Activated CD4-positive, alpha-beta T cell treated with anti-CD3 and anti-CD28 coated beads, Interleukin-2, amount 50 U/mL, for 1 hour (primary cell): ENCODE data around the gene PSG6.
"Not testable (repeated sequence)": the region's sequence is repeated elsewhere in the genome, so short reads cannot be mapped to it uniquely, and the experiment has no call there.

Experiments used
- DNase-seq: peaks from one replicate; pipeline ENCODE4 v3.0.0-alpha.2; 2020

PSG6 gene

DNA sequence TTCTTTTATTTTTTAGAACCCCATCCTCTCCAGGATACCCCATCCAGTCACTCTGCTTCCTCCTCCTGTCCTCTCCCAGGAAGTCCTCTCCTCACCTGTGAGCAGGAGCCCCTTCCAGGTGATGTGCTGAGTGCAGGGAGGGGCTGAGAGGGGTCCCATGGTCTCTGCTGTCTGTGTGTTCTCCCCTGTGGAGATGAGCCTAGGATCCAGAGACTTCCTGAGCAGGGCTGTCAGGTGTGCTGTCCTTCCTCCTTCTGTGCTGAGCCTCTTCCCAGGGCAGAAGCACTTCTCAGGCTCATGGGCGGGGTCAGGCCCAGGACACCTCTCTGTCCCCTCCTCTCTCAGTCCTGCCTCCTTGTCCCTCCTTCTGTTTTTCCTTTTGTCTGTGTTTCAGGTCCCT lies at the start of gene PSG6:
PSG6 (minus strand) TSS at position 261 of the 400 bp plus-strand sequence; CDS start at position 159, 102 bp downstream.
- DNase-seq: not testable (repeated sequence)

DNA sequence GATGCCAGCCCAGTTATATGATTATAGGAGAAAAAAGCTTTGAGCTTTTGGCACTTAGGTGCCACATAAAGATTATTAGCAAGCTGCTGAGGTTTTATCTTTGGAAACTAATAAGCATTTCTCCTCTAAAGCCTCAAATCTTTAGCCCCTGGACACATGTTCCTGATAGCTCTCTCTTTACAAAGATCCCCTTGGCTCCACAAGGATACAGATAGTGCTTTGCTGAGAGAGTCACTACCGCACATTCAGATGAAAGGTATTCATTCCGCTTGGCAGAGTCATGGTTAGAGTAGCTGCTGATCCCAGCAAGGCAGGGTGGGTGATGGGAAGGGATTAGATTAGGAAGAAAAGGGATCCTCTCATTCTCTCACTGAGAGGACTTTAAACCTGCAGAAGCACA lies 47.5 kb upstream of the PSG6 start:
- DNase-seq: no peak

DNA sequence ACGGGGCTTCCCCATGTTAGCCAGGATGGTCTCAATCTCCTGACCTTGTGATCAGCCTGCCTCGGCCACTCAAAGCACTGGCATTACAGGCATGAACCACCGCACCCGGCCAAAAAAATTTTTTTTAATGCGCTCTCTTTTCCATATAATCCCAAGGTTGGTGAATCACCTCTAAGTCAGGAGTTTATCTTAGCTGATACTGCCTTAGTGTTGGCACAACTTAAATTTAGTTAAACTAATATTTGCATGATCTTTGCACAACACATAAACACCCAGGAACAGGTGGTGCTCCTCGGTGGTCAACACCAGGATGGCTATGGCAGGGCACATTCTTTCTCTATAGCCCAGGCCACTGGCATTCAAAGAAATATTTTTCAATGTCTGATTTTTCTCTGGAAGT lies 43.4 kb upstream of the PSG6 start:
- DNase-seq: no peak

DNA sequence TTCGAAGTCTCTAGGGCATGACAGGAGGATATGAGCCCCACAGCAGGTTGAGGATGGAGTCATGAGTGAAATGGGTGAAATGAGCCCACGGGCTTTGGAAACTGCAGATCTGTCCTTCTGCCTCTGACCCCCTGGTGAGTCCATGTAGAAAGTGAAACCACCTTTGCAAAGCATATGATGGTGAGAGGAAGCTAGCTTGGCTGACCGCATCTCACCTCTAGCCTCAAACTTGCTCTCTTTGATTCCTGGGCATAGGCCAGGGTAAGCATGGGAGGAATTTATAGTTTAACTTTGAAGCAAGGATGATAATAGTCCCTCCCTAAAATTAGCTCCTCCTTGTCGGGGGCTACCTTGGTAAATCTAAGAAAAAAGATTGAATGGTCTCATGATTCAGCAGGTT lies 34.4 kb upstream of the PSG6 start:
- not testable (repeated sequence) for DNase-seq

DNA sequence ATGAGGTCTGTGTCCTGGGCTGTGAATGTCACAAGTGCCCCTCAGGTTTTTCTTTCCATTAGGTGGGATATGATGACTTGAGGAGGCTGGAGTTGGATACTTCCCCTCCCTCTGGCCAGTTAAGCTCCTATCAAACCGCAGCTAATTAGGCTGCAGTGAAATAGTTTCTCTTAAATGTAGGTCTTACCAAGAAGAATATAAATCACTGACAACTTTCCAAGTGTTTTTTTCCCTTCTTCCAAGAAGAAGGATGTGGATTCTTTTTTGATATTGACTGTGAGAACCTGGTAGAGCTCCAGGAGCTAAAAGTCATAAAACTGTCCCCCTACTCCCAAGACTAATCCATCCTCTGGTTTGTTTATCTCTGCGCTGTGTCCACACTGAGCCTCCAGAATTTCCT lies 33.8 kb upstream of the PSG6 start:
- not testable (repeated sequence) for DNase-seq

DNA sequence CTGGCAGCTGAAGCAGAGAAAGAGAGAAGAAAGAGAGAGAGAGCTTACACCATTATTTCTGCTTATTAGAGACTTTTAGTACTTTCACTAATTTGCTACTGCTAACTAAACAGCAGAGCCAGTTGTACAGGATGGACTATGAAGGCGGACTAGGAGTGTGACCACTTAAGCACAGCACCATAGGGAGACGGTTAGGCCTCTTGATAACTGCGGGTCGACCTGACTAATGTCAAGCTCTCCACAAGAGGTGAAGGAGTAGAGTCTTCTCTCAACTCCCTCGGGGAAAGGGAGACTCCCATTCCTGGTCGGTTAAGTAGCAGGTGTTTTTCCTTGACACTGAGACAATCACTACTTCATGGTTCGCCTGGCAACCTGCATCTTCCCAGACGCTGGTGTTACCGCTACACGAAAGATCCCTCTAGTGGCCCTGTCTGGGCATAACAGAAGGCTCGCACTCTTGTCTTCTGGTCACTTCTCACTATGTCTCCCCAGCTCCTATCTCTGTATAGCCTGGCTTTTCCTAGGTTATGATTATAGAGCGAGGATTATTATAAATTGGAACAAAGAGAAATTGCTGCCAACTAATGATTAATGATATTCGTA lies 24.6 kb upstream of the PSG6 start:
- DNase-seq: no peak

DNA sequence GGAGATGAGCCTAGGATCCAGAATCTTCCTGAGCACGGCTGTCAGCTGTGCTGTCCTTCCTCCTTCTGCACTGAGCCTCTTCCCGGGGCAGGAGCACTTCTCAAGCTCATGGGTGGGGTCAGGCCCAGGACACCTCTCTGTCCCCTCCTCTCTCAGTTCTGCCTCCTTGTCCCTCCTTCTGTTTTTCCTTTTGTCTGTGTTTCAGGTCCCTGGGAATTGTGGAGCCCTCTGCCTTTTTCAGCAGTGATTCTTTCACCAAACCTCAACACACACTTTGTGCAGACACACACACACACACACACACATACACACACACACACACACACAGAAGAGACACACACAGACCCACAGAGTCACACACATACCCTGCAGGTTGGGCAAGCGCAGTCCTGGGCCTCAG lies 19.4 kb upstream of the PSG6 start, which contains the start of gene PSG7:
PSG7 (minus strand) TSS at position 101 of the 400 bp plus-strand sequence. CDS start 131 bp downstream, outside the sequence.
- not testable (repeated sequence) for DNase-seq

DNA sequence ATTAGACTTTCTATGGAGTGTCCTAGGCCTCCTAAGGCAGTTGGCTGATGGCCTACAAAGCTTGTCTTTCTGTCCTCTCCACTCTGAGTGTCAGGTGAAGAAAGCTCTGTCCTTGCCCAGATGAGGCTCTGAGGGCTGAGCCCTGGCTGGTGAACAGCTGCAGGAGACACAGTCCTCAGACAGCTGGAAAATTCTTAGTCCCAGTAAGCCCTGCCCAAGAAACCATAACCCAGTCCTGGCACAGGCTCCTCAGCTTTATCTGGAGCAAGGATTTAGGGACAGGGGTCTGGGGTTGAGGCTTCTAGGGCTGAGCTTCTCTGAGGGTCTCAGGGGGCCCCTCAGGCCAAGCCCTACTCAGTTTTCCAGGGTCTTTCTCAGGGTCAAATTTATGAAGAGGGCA lies 17.0 kb upstream of the PSG6 start:
- not testable (repeated sequence) for DNase-seq

DNA sequence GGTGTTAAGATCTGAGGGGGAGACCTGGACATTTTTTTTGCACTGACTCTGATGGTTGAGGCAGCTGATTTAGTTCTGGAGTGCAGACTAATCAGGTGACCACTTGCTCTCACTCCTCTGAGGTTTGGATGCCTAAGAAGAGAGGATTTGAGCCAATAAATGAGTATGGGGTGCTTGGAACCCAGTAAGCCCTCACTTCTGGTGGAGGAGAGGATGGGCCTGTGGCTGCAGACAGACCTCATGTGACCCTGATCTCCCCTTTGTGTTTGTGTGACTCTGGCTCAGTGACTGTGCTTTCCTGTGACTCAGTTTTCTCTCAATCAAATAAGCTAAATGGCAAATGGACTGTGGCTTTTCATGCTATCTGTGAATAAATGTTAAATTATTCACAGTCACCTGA lies 16.5 kb upstream of the PSG6 start:
- not testable (repeated sequence) for DNase-seq

DNA sequence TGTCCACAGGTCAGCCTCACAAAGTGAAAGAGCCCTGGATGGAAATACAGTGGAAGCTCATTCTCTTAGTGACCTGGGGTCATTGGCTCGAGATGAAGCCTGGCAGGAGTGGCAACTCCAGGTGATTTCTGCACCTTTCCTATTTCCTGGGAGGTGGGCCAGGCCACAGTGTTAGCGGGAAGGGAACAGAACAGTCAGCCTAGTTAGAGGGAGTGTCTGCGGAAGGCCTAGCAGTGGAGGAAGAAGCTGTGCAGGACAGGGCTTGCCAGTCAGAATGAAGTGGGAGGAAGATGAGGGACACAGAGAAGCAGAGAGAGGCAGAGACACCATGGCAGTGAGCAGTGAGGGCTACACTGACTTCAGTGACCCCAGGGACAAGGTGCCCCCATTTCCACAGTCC lies 15.7 kb upstream of the PSG6 start:
- not testable (repeated sequence) for DNase-seq

DNA sequence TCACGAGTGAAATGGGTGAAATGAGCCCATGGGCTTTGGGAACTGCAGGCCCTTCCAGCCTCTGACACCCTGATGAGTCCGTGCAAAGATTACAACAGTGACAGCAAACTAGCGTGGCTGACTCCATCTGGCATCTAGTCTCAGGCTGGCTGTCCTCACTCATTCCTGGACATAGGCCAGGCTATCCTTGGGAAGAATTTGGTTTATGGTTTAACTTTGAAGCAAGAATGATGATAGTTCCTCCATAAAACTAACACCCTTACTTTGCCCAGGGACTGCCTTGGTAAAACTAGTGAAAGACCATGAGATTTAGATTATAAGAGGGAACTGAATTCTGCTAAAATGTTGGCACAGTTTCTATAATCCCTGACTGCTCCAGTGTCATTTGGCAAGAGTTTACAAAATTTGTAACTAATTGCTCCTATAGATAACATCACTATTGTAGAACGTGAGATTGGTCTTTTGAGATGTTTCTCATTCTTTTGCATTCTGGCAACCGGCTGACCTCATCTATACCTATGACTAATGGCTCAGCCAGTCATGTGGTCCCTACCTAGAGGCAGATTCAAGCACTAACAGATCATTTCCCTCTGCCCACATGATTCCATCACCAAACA lies 14.9 kb upstream of the PSG6 start:
- not testable (repeated sequence) for DNase-seq

DNA sequence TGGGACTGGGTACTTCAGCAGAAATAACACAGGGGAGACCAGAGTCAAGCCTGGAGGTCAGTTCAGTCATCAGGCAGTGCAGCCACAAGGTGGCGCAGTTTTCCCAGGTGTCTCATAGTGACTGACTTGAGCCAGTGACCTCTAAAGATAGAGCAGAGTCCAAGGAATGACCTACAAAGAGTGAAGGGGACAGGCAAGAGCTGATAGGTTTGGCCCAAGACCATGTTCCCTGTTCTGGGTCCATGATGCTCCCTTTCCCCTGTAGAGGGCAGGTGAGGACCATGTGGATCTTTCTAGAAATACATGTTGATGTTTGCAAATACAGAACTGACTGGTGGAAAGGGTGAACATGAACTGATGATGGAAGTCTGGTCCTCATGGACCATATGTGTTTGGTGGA lies 12.5 kb upstream of the PSG6 start:
- peak; percentile 12 for DNase-seq

DNA sequence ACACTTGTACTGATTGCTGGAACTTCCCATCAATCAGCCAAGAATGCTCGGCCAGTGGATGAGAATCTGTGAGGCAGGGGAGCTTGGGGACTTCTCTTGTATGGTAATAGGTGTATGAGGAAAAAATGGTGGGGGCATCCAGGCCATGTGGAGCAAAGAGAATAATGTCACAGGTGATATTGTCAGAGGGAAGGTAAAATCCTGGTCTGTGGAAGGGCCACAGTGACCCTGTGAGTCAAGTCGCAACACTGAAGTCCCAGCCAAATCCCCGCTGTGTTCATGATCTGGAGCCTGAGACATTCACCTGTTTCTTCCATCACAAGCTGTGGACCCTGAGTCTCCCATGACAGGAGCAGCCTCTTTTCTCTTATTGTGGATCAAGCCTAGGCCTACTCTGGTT lies 11.2 kb upstream of the PSG6 start:
- DNase-seq: no peak

DNA sequence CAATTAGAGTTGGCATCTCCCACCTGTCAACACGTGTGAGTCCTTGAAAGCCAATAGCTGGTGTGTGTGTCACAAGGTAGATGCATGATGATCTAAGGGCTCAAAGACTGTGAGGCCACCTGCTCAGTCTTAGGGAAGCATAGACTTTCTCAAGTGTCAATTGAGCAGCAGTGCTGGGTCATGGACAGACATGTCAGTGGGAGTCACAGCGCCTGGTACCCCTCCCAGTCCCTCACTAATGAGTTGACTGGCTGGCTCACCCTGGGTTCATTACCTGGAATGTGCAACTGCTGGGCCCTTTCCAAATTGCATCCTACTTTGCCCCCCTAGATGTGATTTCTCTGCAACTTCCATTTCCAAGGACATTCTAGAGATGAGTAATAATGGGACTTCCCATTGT lies 9.1 kb upstream of the PSG6 start:
- no peak for DNase-seq

DNA sequence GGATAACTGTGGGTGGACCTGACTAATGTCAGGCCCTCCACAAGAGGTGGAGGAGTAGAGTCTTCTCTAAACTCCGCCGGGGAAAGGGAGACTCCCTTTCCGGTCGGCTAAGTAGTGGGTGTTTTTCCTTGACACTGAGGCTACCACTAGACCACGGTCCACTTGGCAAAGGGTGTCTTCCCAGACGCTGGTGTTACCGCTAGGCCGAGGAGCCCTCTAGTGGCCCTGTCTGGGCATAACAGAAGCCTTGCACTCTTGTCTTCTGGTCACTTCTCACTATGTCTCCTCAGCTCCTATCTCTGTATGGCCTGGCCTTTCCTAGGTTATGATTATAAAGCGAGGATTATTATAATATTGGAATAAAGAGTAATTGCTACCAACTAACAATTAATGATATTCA lies 5.4 kb upstream of the PSG6 start:
- not testable (repeated sequence) for DNase-seq

DNA sequence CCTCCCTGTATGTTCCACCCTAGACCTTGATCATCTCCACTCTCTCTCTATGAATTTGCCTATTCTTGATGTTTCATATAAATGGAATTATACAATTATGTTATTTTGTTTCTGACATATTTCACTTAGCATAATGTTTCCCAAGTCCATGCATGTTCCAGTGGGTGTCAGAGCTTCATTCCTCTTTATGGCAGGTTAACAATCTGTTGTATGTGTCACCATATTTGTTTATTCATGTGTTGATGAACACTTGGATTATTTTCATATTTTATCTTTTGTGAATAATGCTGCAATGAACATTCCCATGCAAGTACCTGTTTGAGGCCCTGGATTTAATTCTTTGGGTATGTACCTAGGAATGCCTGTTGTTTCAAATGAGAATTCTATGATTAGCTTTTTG lies 3.3 kb upstream of the PSG6 start:
- not testable (repeated sequence) for DNase-seq

DNA sequence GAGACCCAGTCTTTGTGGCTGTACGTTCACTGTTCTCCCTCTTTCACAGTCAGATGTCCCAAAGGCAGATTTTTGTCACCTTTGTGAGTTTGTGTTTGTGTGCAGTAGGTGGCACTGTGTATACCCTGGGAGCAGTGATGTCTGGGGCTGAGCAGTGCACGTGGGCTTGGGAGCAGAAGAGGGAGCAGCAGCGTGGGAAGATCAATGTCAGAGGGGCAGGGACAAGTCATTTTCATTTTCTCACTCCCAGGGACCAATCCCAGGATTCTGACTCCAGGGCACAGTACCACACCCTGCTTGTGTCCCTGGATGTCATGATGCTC lies 2.0 kb upstream of the PSG6 start:
- no peak for DNase-seq

DNA sequence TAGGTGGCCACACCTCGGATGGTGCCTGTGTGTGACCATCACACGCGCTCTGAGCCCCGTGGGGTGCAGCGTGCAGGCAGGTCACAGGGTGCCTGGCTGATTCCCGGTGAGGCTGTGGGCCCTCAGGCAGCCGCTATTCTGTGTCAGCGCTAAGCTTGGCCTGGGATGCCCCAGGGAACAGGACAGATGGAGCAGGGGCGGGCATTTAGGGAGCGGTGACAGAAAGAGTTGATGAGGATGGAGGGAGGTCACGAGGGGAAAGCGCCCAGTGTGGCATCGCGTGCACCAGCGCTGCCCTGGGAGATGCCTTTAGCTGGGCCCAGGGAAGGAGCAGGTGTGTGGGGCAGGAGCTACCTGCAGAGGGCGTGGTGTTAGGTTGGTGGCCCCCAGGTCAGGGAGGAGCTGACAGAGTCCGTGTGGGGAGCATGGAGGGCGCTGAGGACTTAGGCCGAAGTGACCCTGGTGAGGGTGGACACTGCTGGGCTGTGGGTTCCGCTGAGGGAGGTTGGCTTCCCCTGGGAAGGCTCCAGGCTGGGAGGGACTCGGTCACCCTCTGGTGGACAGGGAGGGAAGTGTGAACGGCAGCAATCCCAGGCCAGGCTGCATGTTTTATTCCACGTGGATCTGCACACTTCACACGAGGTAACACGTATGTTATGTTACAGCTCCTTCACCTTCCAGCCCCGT lies 1.5 kb upstream of the PSG6 start:
- DNase-seq: not testable (repeated sequence)

DNA sequence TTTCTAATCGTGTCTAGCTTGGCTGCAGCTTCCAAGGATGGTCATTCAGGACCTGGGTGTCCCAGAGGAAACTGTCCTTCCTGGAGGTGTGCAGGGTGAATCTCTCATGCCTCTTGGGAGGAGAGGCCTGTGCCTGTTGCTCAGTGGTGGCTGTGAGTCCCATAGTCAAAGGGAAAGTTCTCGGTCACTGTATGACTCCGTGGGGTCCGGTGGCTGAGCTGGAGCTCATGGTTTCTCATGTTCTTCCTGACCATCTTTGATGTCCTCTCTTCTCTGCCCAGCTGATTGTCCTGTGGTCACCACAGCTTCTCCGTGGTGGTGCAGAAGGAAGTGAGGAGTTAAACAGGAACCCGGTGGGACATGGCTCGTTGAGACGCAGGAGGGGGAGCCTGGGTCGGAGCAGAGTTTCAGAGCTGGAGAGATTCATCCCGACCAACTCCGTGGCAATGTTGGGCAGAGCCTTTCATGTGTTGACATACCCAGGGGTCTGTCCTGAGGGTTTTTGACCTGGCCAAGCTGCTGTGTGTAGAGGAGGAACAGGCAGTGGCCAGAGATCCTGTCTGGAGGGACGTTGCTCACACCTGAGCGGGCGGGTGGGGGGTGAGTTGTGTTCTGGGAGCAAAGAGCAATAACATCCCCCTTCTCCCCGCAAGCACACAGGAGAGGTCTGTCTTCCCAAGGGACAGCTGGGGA lies 829 bp upstream of the PSG6 start:
- not testable (repeated sequence) for DNase-seq

DNA sequence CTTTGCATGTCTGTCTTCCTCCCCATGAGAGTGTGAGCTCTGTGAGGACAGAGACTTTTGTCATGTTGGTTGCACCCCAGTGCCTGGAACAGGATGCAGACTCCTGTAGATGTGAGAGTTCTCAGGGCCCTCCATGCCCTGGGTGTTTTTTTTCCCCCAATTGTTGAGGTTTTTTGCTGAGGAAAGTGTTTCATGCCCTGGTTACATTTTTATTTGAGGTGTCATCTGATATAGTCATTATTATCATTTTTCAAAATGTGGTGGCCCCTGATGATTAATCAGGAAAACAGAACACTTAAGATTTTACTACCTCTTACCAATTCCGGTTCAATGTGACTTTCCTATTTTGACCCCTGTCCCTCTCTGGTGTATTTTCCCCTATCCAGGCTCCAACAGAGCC lies 763 bp downstream of the PSG6 start:
- DNase-seq: not testable (repeated sequence)

DNA sequence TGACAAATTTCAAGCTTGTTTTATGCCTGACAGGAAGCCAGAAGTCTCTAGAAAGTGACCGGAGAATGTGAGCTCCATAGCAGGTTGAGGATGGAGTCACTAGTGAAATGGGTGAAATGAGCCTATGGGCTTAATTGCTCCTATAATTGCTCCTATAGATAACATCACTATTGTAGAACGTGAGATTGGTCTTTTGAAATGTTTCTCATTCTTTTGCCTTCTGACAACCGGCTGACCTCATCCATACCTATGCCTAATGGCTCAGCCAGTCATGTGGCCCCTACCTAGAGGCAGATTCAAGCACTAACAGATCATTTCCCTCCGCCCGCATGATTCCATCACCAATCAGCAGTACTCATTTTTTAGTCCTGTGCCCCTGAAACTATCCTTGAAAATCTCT lies 4.2 kb downstream of the PSG6 start:
- not testable (repeated sequence) for DNase-seq

DNA sequence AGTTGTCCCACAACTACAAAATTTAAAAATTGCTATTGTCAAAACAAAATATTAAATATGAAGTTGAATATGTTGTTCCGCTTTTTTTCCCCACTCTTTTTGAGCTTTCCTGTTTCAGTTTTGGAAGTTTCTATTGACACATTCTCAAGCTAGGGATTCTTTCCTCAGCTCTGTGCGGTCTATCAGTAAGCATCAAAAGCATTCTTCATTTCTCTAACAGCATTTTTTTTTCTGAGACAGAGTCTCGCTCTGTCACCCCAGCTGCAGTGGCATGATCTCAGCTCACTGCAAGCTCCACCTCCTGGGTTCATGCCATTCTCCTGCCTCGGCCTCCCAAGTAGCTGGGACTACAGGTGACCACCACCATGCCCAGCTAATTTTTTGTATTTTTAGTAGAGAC lies 4.8 kb downstream of the PSG6 start:
- not testable (repeated sequence) for DNase-seq

DNA sequence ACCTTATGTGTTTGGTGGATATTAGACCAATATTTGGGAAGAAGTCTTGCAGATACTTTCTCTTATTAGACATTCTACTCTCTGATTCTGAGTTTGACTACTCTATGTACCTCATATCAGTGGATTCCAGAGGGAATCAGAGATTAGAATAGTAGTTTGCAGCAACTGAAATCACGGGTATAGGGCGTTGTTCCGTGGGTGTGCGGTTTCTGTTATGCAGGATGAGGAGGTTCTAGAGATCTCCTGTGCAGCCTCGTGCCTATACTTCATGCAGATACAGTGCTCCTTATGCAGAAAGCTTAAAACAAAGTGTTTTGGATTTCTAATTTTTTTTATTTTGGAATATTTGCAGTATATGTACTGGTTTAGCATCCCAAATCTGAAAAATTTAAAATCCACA lies 6.0 kb downstream of the PSG6 start:
- DNase-seq: not testable (repeated sequence)

DNA sequence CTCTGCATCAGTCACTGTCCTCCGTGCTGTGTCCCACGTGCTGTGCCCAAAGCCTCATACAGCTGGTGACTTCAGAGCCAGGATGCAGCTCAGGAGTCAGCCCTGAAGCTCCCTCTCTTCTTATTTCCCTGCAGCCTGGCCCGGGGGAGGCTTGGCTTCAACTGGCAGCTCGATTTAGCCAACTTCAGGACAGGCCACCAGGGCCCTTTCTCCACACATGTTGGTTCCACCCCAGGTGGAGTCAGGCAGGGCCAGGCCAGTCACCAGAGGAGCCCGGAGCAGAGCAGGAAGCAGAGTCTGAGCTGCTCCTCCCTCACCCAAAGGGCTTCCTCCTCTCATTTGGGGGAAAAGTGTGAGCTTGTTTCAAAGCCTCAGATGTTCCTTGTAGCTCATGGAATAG lies 11.5 kb downstream of the PSG6 start:
- not testable (repeated sequence) for DNase-seq
